Right renal pelvis (tissue), 4 donors: ENCODE data around the gene EXOC5. TPM values are rescaled to one million over a fixed set of nuclear protein-coding genes. Genes with fewer than 3 reads are reported as not detected.
"Not testable (repeated sequence)": the region's sequence is repeated elsewhere in the genome, so short reads cannot be mapped to it uniquely, and the experiment has no call there.

Experiments
- DNase-seq, 4 donors: peaks; one replicate each; pipeline ENCODE4 v3.0.0-alpha.2; 2013; ENCODE audit warnings: low read depth in 4 of 4, low spot score in 3 of 4, missing footprints in 1 of 4
- polyA plus RNA-seq, 4 donors: library from polyadenylated mRNA; unstranded; fragments of 120-200 nt; gene quantifications; one replicate each; pipeline ENCODE4 v1.2.1, GENCODE V29; 2013; ENCODE audit not compliant: insufficient read length in 4 of 4

The EXOC5 gene
- polyA plus RNA-seq, 4 donors: 64.2 to 93.5 (median 82.8) TPM

DNA sequence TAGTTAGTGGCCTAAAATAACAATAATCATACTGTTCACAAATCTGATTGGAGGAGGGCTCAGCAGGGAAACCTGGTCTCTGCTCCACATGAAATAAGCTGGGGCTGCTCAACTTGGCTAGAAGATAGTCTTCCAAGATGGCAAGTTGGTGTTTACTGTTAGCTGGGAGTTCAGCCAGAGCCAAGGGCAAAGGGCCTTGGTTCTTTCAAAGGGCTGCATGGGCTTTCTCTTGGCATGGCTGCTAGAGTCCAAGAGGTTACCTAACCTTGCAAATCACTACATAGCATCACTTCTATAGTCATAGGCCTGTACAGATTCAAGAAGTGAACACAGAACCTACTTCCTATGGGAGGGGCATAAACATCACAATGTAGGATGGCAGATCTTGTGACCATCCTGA lies 7.1 kb downstream of the EXOC5 start:
- DNase-seq: no peak

DNA sequence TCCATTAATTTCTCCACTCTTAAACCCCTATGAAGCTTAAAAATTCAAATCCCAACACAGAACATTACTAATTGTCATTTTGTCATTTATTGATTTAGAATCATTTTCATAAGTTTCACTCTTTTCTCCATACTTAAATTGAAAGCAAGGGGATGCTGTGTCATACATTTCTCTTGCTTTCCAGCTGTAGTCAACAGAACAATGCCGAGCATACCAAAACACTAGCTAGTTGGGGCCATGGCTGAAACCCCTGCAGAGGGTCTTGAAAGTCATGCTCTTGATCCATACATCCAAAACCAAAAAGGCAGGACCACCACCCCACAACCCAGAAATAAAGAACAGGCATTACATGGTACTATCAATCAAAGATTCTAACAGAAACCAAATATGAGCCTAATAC lies 9.0 kb downstream of the EXOC5 start:
- no peak for DNase-seq

DNA sequence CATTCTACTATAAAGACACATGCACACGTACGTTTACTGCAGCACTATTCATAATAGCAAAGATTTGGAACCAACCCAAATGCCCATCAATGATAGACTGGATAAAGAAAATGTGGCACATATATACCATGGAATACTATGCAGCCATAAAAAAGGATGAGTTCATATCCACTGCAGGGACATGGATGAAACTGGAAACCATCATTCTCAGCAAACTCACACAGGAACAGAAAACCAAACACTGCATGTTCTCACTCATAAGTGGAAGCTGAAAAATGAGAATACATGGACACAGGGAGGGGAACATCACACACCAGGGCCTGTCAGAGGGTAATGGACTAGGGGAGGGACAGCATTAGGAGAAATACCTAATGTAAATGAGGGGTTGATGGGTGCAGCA lies 10.5 kb downstream of the EXOC5 start:
- not testable (repeated sequence) for DNase-seq

DNA sequence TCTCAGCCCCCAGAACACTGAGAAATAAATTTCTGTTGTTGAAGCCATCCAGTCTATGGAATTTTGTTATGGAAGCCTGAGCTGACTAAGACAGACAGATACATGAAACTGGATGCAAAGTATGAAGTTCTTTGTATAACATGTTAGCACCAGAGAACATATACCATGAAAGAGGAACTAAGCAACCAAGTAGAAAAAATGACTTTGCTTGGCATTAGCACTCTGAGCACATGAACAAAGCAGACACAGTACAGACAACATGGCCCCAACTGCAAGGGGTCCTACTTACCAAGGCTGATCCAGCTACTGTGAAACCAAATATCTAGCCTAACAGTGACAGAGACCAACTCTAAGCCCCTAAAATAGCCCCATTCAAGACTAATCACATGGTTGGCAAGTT lies 13.8 kb downstream of the EXOC5 start:
- no peak for DNase-seq

DNA sequence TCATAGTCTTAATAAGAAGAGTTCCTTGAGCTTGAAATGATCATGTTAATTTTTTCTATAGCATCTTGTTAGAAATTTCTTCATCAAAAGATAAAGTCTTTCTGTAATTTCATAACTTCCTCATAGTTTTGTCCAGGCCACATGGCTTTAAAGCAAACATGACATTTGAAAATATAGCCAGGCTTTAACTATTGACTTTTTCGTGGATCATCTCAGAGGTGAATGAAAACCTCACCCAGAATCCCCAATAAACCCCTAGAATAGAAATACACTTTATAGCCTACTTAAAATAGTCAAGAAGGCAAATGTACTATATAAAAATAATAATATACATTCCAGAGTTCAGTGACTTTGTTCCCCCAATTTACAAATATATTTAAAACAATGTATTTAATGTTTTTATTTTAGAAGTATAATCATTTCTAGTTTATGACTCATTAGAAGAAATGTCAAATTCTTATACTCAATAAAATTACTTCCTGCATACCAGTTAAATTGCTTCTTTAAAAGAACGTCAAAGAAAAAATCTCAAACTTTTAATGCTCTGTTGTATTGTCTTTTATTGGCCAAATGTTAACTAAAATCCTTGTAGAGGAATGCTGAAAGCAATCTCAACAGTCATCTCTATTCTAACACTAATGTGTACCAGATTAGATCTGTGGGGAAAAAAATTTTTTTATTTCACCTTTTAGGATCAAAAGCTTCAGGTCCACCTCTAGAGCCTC lies 21.6 kb downstream of the EXOC5 start:
- DNase-seq: no peak

DNA sequence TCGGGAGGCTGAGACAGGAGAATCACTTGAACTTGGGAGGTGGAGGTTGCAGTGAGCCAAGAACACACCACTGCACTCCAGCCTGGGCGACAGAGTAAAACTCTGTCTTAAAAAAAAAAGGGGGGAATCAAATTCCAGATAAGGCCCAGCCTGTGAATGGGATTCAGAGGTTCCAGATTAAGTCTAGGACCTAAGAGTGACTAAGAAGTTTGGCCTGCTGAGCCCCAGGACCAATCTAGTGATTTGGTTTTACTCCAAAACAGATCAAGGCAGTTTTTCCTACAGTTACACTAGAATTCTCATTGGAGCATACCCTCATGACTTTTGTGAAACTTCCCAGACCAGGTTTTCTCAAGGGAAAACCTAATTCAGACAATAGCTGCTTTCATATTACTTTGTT lies 22.8 kb downstream of the EXOC5 start:
- no peak for DNase-seq

DNA sequence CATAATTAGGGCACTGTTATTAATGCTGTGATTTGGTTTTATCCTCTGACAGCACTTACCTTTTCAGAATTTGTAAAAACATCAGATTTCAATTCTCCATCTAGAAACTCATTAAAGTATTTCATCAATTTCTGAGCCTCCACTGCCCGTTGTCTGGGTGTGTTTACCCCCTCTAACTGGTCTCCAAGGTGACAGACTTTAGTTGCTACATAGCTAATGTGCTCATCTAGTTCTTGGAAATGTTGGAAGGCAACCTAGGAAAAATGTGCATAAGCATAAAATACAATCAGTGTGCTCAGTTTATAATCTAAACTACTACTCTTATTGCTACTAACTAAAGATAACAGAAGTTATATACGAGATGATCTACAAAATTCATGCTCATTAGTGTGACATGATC lies 24.6 kb downstream of the EXOC5 start:
- DNase-seq: no peak

DNA sequence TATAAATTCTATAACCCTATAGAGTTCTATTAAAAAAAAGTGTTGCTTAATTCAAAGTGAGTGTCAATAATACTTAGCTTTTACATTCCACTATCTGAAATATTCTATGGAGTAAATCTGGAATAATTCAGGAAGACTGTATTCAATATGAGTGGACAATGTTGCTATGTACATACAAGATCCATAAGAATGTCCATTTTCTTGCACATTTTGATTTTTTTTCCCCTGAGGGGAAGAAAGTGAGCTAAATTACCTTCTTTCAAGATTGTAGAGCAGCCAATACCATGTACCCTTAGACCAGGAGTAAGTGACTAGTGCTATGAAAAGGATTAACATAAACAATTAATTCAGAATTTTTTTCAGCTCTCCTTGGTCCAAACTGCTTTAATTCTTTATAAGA lies 25.4 kb downstream of the EXOC5 start:
- DNase-seq: no peak

DNA sequence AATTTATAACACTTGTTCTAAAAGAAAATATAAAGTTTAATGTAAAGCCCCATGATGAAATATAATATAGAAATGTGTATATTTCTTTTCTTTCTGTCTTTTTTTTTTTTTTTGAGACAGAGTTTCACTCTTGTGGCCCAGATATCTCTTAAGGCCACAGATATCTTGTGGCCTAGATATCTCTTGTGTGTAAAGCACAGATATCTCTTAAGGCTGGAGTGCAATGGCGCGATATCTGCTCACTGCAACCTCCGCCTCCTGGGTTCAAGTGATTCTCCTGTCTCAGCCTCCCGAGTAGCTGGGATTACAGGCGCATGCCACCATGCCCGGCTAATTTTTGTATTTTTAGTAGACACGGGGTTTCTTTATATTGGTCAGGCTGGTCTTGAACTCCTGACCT lies 28.6 kb downstream of the EXOC5 start:
- not testable (repeated sequence) for DNase-seq

DNA sequence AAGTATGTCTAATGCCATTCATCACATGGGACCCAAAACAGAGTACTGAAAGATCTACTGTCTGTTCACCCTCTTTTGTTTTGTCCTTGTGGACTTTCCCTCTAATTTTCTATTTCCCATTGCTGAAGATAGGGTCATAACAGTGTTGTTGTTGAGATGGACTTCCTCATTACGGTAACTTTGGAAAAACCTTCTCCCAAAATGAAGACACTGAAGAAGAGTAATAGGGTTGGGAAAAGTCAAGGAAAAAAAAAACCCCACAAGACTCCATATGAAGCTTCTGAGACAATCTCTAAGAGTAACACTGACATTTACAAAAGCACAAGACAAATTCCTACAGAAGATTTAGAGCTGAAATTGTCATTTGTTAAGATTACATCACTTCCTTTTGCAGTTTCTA lies 36.7 kb downstream of the EXOC5 start:
- DNase-seq: no peak

DNA sequence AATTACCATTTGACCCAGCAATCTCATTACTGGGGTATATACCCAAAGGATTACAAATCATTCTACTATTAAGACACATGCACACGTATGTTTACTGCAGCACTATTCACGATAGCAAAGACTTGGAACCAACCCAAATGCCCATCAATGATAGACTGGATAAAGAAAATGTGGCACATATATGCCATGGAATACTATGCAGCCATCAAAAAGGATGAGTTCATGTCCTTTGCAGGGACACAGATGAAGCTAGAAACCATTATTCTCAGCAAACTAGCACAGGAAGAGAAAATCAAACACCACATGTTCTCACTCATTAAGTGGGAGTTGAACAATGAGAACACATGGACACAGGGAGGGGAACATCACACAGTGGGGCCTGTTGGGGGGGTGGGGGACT lies 40.4 kb downstream of the EXOC5 start:
- DNase-seq: not testable (repeated sequence)

DNA sequence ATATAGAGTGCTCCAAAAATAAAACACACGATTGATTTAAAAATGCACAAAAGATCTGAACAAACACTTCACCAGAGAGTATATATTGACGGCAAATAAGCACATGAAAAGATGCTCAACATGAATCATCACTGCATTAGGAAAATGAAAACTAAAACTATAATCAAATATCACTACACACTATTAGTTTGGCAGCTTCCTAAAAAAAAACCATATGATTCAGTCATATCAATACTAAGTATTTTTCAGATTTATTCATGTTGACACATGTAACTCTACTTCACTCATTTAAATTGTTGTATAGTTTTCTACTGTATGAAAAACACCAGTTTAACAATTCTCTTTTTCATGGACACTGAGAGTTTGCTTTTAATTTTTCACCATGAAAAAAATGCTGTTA lies 41.6 kb downstream of the EXOC5 start:
- DNase-seq: no peak

DNA sequence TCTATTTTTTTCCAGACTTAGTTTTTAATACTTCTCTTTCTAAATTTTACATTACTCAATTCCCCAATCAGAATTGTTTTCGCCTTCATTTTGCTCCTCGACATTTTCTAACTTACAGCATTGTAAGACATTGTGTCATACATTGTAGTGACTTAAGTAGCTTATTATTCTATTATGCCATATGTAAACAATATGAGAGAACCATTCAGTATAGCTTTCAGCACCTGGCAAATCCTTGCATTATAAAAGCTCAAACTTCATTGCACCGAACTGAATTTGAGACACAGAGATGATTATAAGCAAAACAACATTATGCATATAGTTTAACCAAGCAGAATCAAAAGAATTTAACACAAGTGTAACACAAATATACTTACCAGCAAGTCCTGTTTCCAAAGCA lies 46.8 kb downstream of the EXOC5 start:
- DNase-seq: no peak

DNA sequence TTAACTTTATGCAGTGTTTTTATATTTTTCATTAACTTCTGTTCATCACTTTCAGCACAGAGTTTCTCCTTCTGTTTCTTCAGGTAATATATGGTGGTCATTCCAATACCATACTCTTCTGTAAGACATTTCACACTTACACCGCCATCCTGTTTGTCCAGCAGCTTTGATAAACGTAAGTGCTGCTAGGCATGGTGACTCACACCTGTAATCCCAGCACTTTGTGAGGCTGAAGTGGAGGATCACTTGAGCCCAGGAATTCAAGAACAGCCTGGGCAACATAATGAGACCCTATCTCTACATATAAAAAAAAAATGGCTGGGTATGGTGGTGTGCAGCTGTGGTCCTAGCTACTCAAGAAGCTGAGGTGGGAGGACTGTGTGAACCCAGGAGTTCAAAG lies 55.8 kb downstream of the EXOC5 start:
- no peak for DNase-seq

DNA sequence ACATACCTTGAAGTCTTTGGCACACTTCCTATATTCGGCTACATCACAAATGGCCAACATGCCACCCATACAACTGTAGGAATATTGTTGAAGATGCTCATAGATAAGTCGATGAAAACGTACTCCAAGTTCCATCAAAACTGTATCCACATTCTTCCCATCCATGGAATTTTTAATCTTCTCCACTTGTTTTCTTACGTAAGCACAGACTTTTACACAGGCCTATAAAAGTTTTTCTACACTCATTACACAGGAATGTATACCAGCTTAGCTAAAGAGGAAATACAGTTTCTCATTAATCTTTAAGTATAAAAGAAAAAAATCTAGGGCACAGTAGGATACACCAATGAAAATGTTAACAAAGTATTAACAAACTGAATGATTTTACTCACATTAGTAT lies 59.1 kb downstream of the EXOC5 start:
- DNase-seq: no peak

DNA sequence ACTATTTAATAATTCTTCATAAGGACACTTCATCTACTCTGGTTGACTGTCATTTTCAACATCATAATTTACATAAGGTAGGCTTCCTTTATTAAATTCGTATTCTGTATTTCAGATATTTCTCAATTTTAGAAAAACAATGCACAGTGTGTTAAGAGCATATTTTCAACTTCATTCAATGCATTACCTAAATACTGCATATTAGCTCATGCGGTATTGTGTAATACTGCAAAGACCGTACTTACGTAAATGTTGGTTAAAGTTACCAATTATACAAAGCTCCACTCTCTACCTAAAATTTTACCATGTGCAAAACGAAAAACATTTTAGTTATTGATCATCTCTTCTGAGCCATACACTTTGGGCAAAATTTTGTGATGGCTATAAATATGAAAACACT lies 62.8 kb downstream of the EXOC5 start:
- no peak for DNase-seq

DNA sequence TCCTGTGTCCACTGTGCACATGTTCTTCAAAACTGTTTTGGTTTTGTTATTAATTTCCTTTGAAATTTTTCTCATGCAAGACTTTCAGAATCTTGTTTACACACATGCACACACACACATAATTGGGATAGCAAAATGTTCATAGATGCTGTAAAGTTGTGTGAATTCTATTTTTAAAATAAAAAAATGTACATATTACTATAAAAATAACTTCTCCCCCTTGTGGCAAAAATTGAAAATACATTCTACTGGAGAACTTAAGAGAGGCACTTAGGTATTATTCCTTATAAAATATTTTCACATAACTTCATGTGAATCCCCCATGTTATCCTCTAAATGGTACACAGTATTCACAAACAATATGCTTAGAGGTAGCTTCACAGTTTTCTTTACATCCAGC lies 66.0 kb downstream of the EXOC5 start:
- not testable (repeated sequence) for DNase-seq

DNA sequence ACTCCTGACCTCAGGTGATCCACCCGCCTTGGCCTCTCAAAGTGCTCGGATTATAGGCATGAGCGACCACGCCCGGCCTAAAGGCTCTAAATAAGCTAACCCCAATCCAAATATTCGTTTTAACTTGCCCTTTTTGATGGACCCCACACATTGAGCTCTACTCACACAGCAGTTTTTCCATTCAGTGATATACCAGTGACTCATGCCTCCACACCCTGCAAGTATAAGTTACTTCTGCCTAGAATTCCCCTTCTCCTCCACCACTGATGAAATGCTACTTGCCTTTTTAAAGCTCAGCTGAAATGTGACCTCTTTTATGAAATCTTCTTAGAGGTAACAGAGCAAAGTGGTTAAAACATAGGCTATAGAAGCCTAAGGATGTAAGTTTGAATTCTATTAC lies 68.8 kb downstream of the EXOC5 start:
- no peak for DNase-seq

DNA sequence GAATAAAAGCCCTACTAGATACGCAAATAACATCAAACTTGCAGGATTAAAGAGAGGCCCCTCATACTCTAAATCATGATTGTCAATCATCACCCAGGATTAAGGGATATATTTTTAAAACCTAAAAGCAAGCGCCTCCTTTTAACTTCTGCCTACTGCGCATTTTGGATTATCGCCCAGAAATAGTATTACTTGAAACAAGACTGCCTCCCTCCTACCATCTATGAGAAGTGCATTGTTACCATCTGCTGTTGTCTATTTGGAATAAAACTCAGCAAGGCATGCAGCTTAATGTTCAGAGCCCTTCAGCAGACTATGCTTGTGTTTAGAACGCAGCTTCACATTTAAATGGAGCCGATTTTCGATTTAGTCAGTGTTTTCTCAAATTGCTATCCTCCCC lies 79.6 kb downstream of the EXOC5 start:
- DNase-seq: peak in 2 of 4 donors; percentile 2 to 7

DNA sequence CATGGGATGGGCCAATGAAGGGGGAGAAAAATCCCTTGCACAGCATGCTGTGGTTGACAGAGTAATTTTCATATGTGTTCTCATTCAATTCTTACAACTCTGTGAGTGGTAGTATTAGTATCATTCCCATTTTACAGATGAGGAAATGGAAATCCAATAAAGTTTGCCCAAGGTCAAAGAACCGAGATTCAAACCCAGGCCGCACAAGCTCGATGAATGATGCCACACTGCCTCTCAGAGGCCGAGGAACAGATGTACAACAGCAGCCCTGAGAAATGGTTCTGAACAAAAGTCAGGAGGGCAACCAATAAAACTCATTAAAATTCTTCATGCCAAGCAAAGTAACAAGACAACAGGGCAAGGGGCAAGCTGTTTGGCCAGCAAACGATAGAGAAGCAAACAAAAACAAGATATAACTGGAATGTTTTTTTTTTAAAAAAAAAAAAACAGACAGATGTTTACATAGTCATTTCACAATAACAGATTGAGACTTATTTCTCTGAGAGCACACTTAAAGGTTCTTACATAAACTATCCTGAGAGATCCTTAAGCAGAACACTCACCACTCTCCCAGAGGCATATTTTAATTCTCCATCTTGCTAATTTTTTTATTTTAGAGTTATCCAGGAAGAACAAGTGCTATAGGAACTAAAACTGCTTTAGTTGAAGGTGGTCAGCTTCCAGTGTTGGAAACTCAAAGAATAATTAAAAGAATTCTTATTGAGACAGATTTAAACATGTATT lies 85.8 kb downstream of the EXOC5 start:
- peak in 1 of 4 donors; percentile 1 for DNase-seq

DNA sequence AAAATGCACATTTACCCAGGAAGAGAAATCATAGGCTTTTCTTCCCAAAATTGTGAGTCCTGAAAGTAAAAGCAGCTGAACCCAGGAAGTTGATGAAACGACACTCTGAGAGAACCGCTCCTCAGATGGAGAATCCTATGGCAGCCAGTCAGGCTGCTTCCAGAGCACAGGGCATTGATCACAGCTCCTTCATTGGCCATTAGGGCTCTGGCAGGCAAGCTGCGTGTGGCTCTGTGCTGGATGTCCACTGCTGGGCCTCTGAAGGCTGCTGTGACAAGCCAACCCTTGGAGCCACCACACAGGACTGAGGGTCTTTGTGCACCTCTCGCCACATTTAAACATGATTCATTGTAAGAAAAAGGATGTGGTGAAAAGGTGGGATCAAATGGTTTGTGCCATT lies 89.4 kb downstream of the EXOC5 start:
- DNase-seq: no peak

DNA sequence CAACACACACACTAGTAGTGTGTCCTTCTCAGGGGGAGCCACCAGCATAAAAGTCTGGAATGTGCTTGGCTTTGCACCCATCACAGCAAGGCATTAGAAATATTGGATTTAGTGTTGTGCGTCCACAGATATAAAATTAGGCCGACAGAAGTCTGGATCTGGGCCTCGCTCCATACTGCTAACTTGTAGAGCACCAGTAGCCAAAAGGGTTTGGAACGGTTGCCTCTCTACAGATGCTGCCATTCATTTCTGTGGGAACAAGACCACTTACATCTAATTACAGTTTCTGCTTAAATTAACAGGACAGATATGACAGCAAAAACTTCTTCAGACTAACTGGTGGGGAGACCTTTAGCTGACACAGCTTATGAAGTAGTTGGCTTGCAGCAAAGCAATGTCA lies 94.2 kb downstream of the EXOC5 start:
- no peak for DNase-seq
